Left ventricle myocardium inferior (tissue), 1 donor: ENCODE results near the gene FAM89A. TPM values are rescaled to one million over a fixed set of nuclear protein-coding genes. Genes with fewer than 3 reads are reported as not detected.
"Not testable (repeated sequence)": the region's sequence is repeated elsewhere in the genome, so short reads cannot be mapped to it uniquely, and the experiment has no call there.

ENCODE experiments used
- DNase-seq: peaks from one replicate; pipeline ENCODE4 v3.0.0-alpha.2; 2020
- H3K27ac ChIP-seq: fragments of 200-600 bp; replicated peaks from 2 replicates; pipeline ENCODE4 v1.8.0; 2021
- H3K27me3 ChIP-seq: fragments of 200-600 bp; 2 replicates; pipeline ENCODE4 v1.8.0; 2021; ENCODE audit warnings: low read depth
- H3K36me3 ChIP-seq: fragments of 200-600 bp; 2 replicates; pipeline ENCODE4 v1.8.0; 2021
- H3K4me1 ChIP-seq: fragments of 200-600 bp; 2 replicates; pipeline ENCODE4 v1.8.0; 2021
- H3K4me3 ChIP-seq: fragments of 200-600 bp; 2 replicates; pipeline ENCODE4 v1.8.0; 2021; ENCODE audit warnings: mild to moderate bottlenecking, moderate library complexity
- H3K9me3 ChIP-seq: fragments of 200-600 bp; replicated peaks from 2 replicates; pipeline ENCODE4 v1.8.0; 2021
- intact Hi-C: fragments of 100-400 bp; cut with micrococcal nuclease; formaldehyde crosslinking; loops from one replicate; pipeline ENCODE4 v1.11.0; 2022
- total RNA-seq: library from RNA; stranded (reverse); fragmentation: NEBNext Ultra II Directional; extraction: Animal tissue kit (Norgen Biotek cat#: 25700); gene quantifications from one replicate; pipeline ENCODE4 v1.2.1, GENCODE V29; 2021
- TF ChIP-seq, protein P1 (sequence below): fragments of 200-600 bp; IDR thresholded peaks from 2 replicates; pipeline ENCODE4 v1.8.0; 2021; ENCODE audit warnings: antibody characterized with exemption, mild to moderate bottlenecking, borderline replicate concordance
- donor health status: DM: no; HTN: yes; CAD: no; lungs with severe emphysema.

FAM89A gene
- total RNA-seq, 1 donor from 2014 or later: 6.5 TPM

GRCh38 chr1:231028682-231029081 lies 11.4 kb downstream of the FAM89A start:
- intact Hi-C loops: no loop called here
- H3K27me3 ChIP-seq: peaks cover 15% of the 10 kb centered on the region
- H3K36me3 ChIP-seq: no peaks in the 10 kb centered on the region
- peak overlapping the region; percentile 76 for H3K27ac ChIP-seq
- DNase-seq: no peak
- no peaks in the 10 kb centered on the region for H3K9me3 ChIP-seq
- H3K4me1 ChIP-seq: peaks cover 24% of the 10 kb centered on the region
- H3K4me3 ChIP-seq: peak overlapping the region; percentile 13
- TF ChIP-seq, protein P1, sequence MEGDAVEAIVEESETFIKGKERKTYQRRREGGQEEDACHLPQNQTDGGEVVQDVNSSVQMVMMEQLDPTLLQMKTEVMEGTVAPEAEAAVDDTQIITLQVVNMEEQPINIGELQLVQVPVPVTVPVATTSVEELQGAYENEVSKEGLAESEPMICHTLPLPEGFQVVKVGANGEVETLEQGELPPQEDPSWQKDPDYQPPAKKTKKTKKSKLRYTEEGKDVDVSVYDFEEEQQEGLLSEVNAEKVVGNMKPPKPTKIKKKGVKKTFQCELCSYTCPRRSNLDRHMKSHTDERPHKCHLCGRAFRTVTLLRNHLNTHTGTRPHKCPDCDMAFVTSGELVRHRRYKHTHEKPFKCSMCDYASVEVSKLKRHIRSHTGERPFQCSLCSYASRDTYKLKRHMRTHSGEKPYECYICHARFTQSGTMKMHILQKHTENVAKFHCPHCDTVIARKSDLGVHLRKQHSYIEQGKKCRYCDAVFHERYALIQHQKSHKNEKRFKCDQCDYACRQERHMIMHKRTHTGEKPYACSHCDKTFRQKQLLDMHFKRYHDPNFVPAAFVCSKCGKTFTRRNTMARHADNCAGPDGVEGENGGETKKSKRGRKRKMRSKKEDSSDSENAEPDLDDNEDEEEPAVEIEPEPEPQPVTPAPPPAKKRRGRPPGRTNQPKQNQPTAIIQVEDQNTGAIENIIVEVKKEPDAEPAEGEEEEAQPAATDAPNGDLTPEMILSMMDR: no peak

GRCh38 chr1:231027971-231028370 lies 12.1 kb downstream of the FAM89A start:
- Histone ChIP-seq H3K36me3 (no peaks in the 10 kb centered on the region), H3K27me3 (peaks cover 8% of the 10 kb centered on the region), H3K4me3 (no peak overlapping the region), H3K4me1 (peaks cover 19% of the 10 kb centered on the region), H3K9me3 (no peaks in the 10 kb centered on the region), H3K27ac (peak overlapping the region; percentile 76)
- DNase-seq: no peak
- TF ChIP-seq, protein P1: no peak
- intact Hi-C loops: no loop called here

- no peaks in the 10 kb centered on the region for H3K9me3 ChIP-seq
- intact Hi-C loops: no loop called here
- no peak overlapping the region for H3K4me3 ChIP-seq
- TF ChIP-seq, protein P1: no peak
- no peak for DNase-seq
- H3K36me3 ChIP-seq: no peaks in the 10 kb centered on the region
- peaks cover 18% of the 10 kb centered on the region for H3K4me1 ChIP-seq
- H3K27ac ChIP-seq: no peak overlapping the region
- H3K27me3 ChIP-seq: peaks cover 4% of the 10 kb centered on the region
Observed at GRCh38 chr1:231027136-231027925, 12.7 kb downstream of the FAM89A start.

GRCh38 chr1:231026576-231026975 lies 13.5 kb downstream of the FAM89A start:
- TF ChIP-seq, protein P1: no peak
- Histone ChIP-seq H3K27me3 (peaks cover 4% of the 10 kb centered on the region), H3K4me3 (no peak overlapping the region), H3K4me1 (peaks cover 18% of the 10 kb centered on the region), H3K27ac (no peak overlapping the region), H3K36me3 (no peaks in the 10 kb centered on the region), H3K9me3 (no peaks in the 10 kb centered on the region)
- intact Hi-C loops: no loop called here
- no peak for DNase-seq

DNA sequence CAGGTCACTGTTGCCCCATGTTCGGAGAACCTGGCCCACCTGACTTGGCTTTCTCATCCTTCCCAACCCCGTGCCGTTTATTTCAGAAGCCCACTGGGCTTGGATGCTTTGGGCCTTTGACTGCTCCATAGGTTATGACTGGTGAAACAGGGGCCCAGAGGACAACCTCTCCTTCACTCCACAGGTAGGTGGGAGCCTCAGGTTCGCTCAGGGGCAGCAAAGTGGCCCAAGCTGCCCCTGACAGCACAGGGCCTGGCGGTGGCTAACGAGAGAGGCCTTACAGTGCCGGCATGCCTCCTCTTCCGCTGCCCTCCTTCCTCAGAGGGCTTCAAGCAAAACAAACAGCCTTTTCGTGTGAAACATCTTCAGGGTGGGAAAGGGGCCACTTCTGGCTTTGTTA lies 16.9 kb downstream of the FAM89A start:
- DNase-seq: no peak
- TF ChIP-seq, protein P1: no peak
- H3K36me3 ChIP-seq: peaks cover 7% of the 10 kb centered on the region
- intact Hi-C loops: no loop called here
- H3K4me3 ChIP-seq: no peak overlapping the region
- H3K9me3 ChIP-seq: no peaks in the 10 kb centered on the region
- H3K27ac ChIP-seq: peak overlapping the region; percentile 87
- H3K27me3 ChIP-seq: no peaks in the 10 kb centered on the region
- peaks cover 26% of the 10 kb centered on the region for H3K4me1 ChIP-seq

DNA sequence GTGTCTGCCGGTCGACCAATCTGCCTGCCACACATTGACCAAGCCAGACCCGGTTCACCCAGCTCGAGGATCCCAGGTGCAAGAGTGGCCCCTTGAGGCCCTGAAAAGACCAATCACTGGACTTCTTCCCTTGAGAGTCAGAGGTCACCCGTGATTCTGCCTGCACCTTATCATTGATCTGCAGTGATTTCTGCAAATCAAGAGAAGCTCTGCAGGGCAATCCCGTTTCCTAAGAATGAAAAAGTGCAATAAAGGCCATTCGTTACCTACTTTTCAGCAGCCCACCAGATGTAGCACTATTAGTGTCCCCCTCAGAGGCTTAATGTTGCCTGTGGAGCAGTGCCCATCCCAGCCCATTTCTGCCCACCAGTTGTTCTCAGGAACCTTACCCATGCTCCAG lies 17.5 kb downstream of the FAM89A start:
- H3K9me3 ChIP-seq, DNase-seq, intact Hi-C loops, H3K27me3 ChIP-seq, H3K4me3 ChIP-seq, H3K36me3 ChIP-seq: not testable (repeated sequence)
- Histone ChIP-seq H3K4me1 (peaks cover 21% of the 10 kb centered on the region), H3K27ac (peak overlapping the region; percentile 87)
